ENCODE data around the gene ANKRD34A.

GRCh38 chr1:146007489-146008133, 43.2 kb upstream of the ANKRD34A start:
- TF ChIP-seq CTCF (IDR thresholded peaks at IDR 0.05; ENCODE audit: low read depth, low read length, missing input control) (no peak), HNF4G (IDR thresholded peaks at IDR 0.05) (no peak), RAD21 (IDR thresholded peaks at IDR 0.05) (no peak), TAF1 (conservative IDR thresholded peaks at IDR 0.05) (no peak), ZBTB33 (IDR thresholded peaks at IDR 0.05) (no peak)

Data from liver (tissue), 3 donors.